AG04450 (cell line): ENCODE results near the gene ADAMTS2. TPM values are rescaled to one million over a fixed set of nuclear protein-coding genes. Genes with fewer than 3 reads are reported as not detected.

Experiments
- CTCF ChIA-PET: fragments of 300-600, 350-600 bp; formaldehyde crosslinking; extraction: SDS; loops from one replicate; lab custom pipeline; 2022; ENCODE audit warnings: antibody characterized with exemption, inconsistent platforms; lab: Charles Lee
- POLR2A ChIA-PET: fragments of 350-600 bp; formaldehyde crosslinking; extraction: SDS; loops from one replicate; lab custom pipeline; 2021; ENCODE audit warnings: antibody characterized with exemption, inconsistent platforms; lab: Yijun Ruan, JAX
- DNase-seq: peaks from one replicate; pipeline ENCODE4 v3.0.0-alpha.2; 2011; ENCODE audit warnings: low read depth, low spot score
- H3K27ac ChIP-seq: one replicate; pipeline ENCODE4 v1.5.1; 2012; ENCODE audit warnings: low read depth, low read length, control low read depth
- H3K27me3 ChIP-seq: one replicate; pipeline ENCODE4 v1.6.0; 2012; ENCODE audit warnings: low read length; ENCODE audit not compliant: control insufficient read depth, insufficient read depth
- H3K4me3 ChIP-seq: 2 replicates; pipeline ENCODE4 v1.5.1; 2011; ENCODE audit warnings: mild to moderate bottlenecking, low read depth, low read length, control low read depth
- H3K9me3 ChIP-seq: 2 replicates; pipeline ENCODE4 v1.5.1; 2012; ENCODE audit warnings: low read length; ENCODE audit not compliant: control insufficient read depth, insufficient read depth
- polyA plus RNA-seq: library from polyadenylated mRNA; depleted of rRNA; stranded (reverse); fragments of >200 nt; gene quantifications from 2 replicates; pipeline ENCODE4 v1.2.3, GENCODE V29; 2011
- TF ChIP-seq, protein P1 (sequence below): IDR thresholded peaks from 2 replicates; pipeline ENCODE4 v1.5.1; 2011; ENCODE audit warnings: low read depth, low read length, control low read depth, inconsistent platforms

ADAMTS2 gene
- polyA plus RNA-seq, 1 experiment: 22.6 TPM

GRCh38 chr5:179295778-179296149, 49.5 kb downstream of the ADAMTS2 start:
- no peak overlapping the region for H3K27ac ChIP-seq
- ChIA-PET POLR2A (no interaction called here), CTCF (no interaction called here)
- H3K9me3 ChIP-seq: peaks cover 7% of the 10 kb centered on the region
- no peak for DNase-seq
- H3K27me3 ChIP-seq: no peaks in the 10 kb centered on the region
- H3K4me3 ChIP-seq: no peak overlapping the region
- TF ChIP-seq, protein P1, sequence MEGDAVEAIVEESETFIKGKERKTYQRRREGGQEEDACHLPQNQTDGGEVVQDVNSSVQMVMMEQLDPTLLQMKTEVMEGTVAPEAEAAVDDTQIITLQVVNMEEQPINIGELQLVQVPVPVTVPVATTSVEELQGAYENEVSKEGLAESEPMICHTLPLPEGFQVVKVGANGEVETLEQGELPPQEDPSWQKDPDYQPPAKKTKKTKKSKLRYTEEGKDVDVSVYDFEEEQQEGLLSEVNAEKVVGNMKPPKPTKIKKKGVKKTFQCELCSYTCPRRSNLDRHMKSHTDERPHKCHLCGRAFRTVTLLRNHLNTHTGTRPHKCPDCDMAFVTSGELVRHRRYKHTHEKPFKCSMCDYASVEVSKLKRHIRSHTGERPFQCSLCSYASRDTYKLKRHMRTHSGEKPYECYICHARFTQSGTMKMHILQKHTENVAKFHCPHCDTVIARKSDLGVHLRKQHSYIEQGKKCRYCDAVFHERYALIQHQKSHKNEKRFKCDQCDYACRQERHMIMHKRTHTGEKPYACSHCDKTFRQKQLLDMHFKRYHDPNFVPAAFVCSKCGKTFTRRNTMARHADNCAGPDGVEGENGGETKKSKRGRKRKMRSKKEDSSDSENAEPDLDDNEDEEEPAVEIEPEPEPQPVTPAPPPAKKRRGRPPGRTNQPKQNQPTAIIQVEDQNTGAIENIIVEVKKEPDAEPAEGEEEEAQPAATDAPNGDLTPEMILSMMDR: no peak

GRCh38 chr5:179294891-179295777, 50.1 kb downstream of the ADAMTS2 start:
- TF ChIP-seq, protein P1: no peak
- Histone ChIP-seq H3K9me3 (peaks cover 7% of the 10 kb centered on the region), H3K27me3 (no peaks in the 10 kb centered on the region), H3K4me3 (no peak overlapping the region), H3K27ac (no peak overlapping the region)
- no peak for DNase-seq
- ChIA-PET POLR2A (interaction anchor here (0.5 kb wide), 1 partner anchor 319 kb away, joined by 5 read pairs; no protein-coding TSS in a partner anchor), CTCF (no interaction called here)

DNA sequence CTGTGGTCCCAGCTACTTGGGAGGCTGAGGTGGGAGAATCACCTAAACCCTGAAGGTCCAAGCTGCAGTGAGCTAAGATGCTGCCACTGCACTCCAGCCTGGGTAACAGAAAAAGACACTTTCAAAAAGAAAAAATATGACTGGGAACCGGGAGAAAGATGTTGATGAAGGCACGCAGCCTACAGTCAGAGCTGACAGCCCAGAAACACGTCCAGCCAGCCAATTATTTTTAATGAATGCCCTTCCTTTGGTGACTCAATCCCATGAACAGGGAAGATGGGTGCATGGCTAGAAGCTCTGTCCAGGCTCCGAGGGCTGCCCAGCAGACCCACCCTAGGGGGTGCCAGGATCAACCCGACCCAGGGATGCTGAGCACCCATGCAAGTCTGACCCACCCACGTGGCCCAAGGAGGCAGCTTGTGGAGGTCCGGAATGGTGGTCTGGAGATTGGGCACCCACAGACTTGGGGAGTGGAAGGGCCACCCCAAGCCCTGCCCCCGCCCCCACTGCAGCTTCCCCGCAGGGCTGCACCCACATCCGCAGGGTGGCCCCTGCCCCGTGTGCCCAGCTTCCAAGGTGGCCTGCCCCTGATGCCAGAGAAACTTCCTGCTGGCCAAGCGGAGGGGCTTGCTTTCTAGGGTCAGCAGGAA, 51.0 kb downstream of the ADAMTS2 start:
- no peak for DNase-seq
- ChIA-PET POLR2A (no interaction called here), CTCF (no interaction called here)
- no peak overlapping the region for H3K4me3 ChIP-seq
- H3K27ac ChIP-seq: no peak overlapping the region
- H3K27me3 ChIP-seq: no peaks in the 10 kb centered on the region
- peaks cover 7% of the 10 kb centered on the region for H3K9me3 ChIP-seq
- TF ChIP-seq, protein P1: no peak

GRCh38 chr5:179292681-179293635, 52.3 kb downstream of the ADAMTS2 start:
- CTCF ChIA-PET: interaction anchor here (0.6 kb wide), 1 partner anchor 19 kb away, joined by 3 read pairs; no protein-coding TSS in a partner anchor
- POLR2A ChIA-PET: no interaction called here
- H3K9me3 ChIP-seq: peaks cover under 1% of the 10 kb centered on the region; the same call in 1 of the 2 replicates
- no peaks in the 10 kb centered on the region for H3K27me3 ChIP-seq
- TF ChIP-seq, protein P1: no peak
- no peak overlapping the region for H3K4me3 ChIP-seq
- no peak for DNase-seq
- H3K27ac ChIP-seq: no peak overlapping the region
